NT2/D1 (cell line): Measurements from ENCODE around the gene KIN.

ENCODE experiments used
- SUZ12 ChIP-seq: IDR thresholded peaks from 2 replicates; pipeline ENCODE4 v1.6.1; 2011; ENCODE audit not compliant: insufficient read length, insufficient read depth; ENCODE audit errors: extremely low read depth
- ZNF274 ChIP-seq: IDR thresholded peaks from 2 replicates; pipeline ENCODE4 v1.6.1; 2011; ENCODE audit warnings: mild to moderate bottlenecking, low read depth, low read length

DNA sequence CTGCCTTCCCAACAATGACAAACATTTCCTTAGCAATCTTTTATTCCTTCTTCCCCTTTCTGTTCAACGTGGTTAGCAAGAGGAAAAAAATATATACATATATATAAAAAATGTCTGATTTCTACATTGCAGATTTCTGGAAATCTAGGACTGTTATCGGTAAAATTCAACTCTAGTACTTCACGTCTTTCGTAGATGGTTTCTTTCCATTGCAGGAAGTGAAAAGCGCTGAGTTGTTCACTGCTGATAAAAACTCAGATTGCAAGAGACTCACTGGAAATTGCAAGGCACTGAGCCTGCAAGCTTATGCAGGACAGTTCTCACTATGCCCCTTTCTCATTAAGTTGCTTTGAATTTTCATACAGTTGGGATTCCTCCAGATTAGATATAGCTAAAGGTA is 23.9 kb downstream of the KIN start:
- no peak for TF ChIP-seq ZNF274
- no peak for TF ChIP-seq SUZ12
